GM20431 (cell line): ENCODE data around the gene PNPO.
"Not testable (repeated sequence)": the region's sequence is repeated elsewhere in the genome, so short reads cannot be mapped to it uniquely, and the experiment has no call there.

Experiments used
- in situ Hi-C: fragments of 300-500 bp; cut with MseI, MboI; formaldehyde crosslinking; loops from one replicate; pipeline ENCODE4 v1.15.0; 2020; ENCODE audit warnings: low sequenced_read_pairs; ENCODE audit not compliant: unreplicated experiment

Gene PNPO

GRCh38 chr17:47967607-47968252 lies 26.4 kb downstream of the PNPO start:
- in situ Hi-C loops: no loop called here

- in situ Hi-C loops: no loop called here
Measured at GRCh38 chr17:47968836-47969235, 27.5 kb downstream of the PNPO start.

GRCh38 chr17:47969930-47970724 lies 28.8 kb downstream of the PNPO start:
- in situ Hi-C loops: no loop called here

GRCh38 chr17:47970725-47971499 lies 29.5 kb downstream of the PNPO start, which contains the start of gene CDK5RAP3:
TSS of gene CDK5RAP3 (plus strand) at chr17:47971113. CDS start at chr17:47971147, 34 bp downstream.
- in situ Hi-C loops: no loop called here

GRCh38 chr17:47973541-47973940 lies 32.2 kb downstream of the PNPO start:
- in situ Hi-C loops: no loop called here

GRCh38 chr17:47975189-47975822 lies 33.9 kb downstream of the PNPO start:
- in situ Hi-C loops: no loop called here

- in situ Hi-C loops: no loop called here
Measured at GRCh38 chr17:47975823-47976205, 34.4 kb downstream of the PNPO start.

GRCh38 chr17:47978324-47978723 lies 37.0 kb downstream of the PNPO start:
- in situ Hi-C loops: no loop called here

GRCh38 chr17:47980541-47980940 lies 39.2 kb downstream of the PNPO start:
- in situ Hi-C loops: loop anchor here (5.0 kb wide), 1 partner anchor 37 kb away; no protein-coding TSS in a partner anchor

- in situ Hi-C loops: loop anchor here (5.0 kb wide), 1 partner anchor 36 kb away; no protein-coding TSS in a partner anchor
Measured at GRCh38 chr17:47981462-47981861, 40.1 kb downstream of the PNPO start.

- in situ Hi-C loops: loop anchor here (5.0 kb wide), 1 partner anchor 35 kb away; no protein-coding TSS in a partner anchor
Measured at GRCh38 chr17:47982091-47982617, 40.8 kb downstream of the PNPO start.

- in situ Hi-C loops: loop anchor here (5.0 kb wide), 1 partner anchor 34 kb away; no protein-coding TSS in a partner anchor
Measured at GRCh38 chr17:47982645-47983390, 41.4 kb downstream of the PNPO start.

GRCh38 chr17:47983492-47984223 lies 42.3 kb downstream of the PNPO start:
- in situ Hi-C loops: loop anchor here (5.0 kb wide), 1 partner anchor 34 kb away; no protein-coding TSS in a partner anchor

GRCh38 chr17:47986520-47986919 lies 45.1 kb downstream of the PNPO start:
- in situ Hi-C loops: no loop called here

GRCh38 chr17:47987240-47987835 lies 46.0 kb downstream of the PNPO start:
- in situ Hi-C loops: no loop called here

- in situ Hi-C loops: not testable (repeated sequence)
Measured at GRCh38 chr17:47988445-47988844, 47.1 kb downstream of the PNPO start.

GRCh38 chr17:47989159-47989558 lies 47.8 kb downstream of the PNPO start:
- in situ Hi-C loops: no loop called here

GRCh38 chr17:47989700-47990099 lies 48.3 kb downstream of the PNPO start:
- in situ Hi-C loops: no loop called here
